ENCODE results near the gene CSF2.

CSF2 gene

GRCh38 chr5:132070460-132071337 is 2.9 kb upstream of the CSF2 start:
- peak; percentile 66 for DNase-seq

- no peak for DNase-seq
Measured at GRCh38 chr5:132071338-132071707, 2.3 kb upstream of the CSF2 start.

- DNase-seq: no peak
Measured at GRCh38 chr5:132072070-132072469, 1.5 kb upstream of the CSF2 start.

GRCh38 chr5:132072528-132072927 is 1.1 kb upstream of the CSF2 start:
- no peak for DNase-seq

GRCh38 chr5:132074091-132074771 is 642 bp downstream of the CSF2 start:
- no peak for DNase-seq

- DNase-seq: peak; percentile 69
Measured at GRCh38 chr5:132074772-132075718, 1.5 kb downstream of the CSF2 start.

GRCh38 chr5:132075719-132076077 is 2.1 kb downstream of the CSF2 start:
- DNase-seq: no peak

GRCh38 chr5:132076202-132076830 is 2.7 kb downstream of the CSF2 start:
- DNase-seq: peak; percentile 55

GRCh38 chr5:132076983-132077382 is 3.4 kb downstream of the CSF2 start:
- DNase-seq: no peak

GRCh38 chr5:132079081-132079480 is 5.5 kb downstream of the CSF2 start:
- no peak for DNase-seq

GRCh38 chr5:132079619-132080018 is 6.0 kb downstream of the CSF2 start:
- no peak for DNase-seq

GRCh38 chr5:132080595-132080994 is 7.0 kb downstream of the CSF2 start:
- DNase-seq: no peak

- DNase-seq: no peak
Measured at GRCh38 chr5:132081458-132081857, 7.9 kb downstream of the CSF2 start.

- DNase-seq: no peak
Measured at GRCh38 chr5:132082329-132083023, 8.9 kb downstream of the CSF2 start.

GRCh38 chr5:132083071-132083678 is 9.6 kb downstream of the CSF2 start:
- DNase-seq: peak; percentile 61

- no peak for DNase-seq
Measured at GRCh38 chr5:132085686-132086085, 12.1 kb downstream of the CSF2 start.

- DNase-seq: no peak
Measured at GRCh38 chr5:132086277-132086794, 12.7 kb downstream of the CSF2 start.

GRCh38 chr5:132087176-132087575 is 13.6 kb downstream of the CSF2 start:
- no peak for DNase-seq

- no peak for DNase-seq
Measured at GRCh38 chr5:132087661-132088060, 14.1 kb downstream of the CSF2 start.

- DNase-seq: no peak
Measured at GRCh38 chr5:132089363-132089762, 15.8 kb downstream of the CSF2 start.

GRCh38 chr5:132090107-132090506 is 16.5 kb downstream of the CSF2 start:
- peak; percentile 55 for DNase-seq

Measured in activated CD4-positive, alpha-beta T cell treated with anti-CD3 and anti-CD28 coated beads, Interleukin-10, Interleukin-2, amounts not matched to agents 100 ng/mL and 50 ng/mL, durations not matched to agents 16 hours and 8 hours (primary cell).